MM.1S (cell line): ENCODE results near the gene EMILIN2.

Experiments
- DNase-seq: peaks from one replicate; pipeline ENCODE4 v3.0.0-alpha.2; 2015
- H2AFZ ChIP-seq: fragments of 300-600 bp; sonication (generic); 2 replicates; pipeline ENCODE4 v1.6.0; 2016; ENCODE audit warnings: antibody characterized with exemption, low read length
- H3F3A ChIP-seq: fragments of 300-600 bp; sonication (generic); 2 replicates; pipeline ENCODE4 v1.6.1; 2016; ENCODE audit warnings: mild to moderate bottlenecking, antibody characterized with exemption, low read length, moderate library complexity, mixed read lengths; ENCODE audit not compliant: insufficient read depth
- H3K27ac ChIP-seq: fragments of 300-600 bp; sonication (generic); 2 replicates; pipeline ENCODE4 v1.5.1; 2016; ENCODE audit warnings: mild to moderate bottlenecking, low read length
- H3K27me3 ChIP-seq: fragments of 300-600 bp; sonication (generic); replicated peaks from 2 replicates; pipeline ENCODE4 v1.6.0; 2016; ENCODE audit warnings: low read length; ENCODE audit not compliant: insufficient read depth
- H3K36me3 ChIP-seq: fragments of 300-600 bp; sonication (generic); replicated peaks from 2 replicates; pipeline ENCODE4 v1.6.1; 2016; ENCODE audit warnings: mild to moderate bottlenecking, low read length, mixed read lengths; ENCODE audit not compliant: insufficient read depth
- H3K4me1 ChIP-seq: fragments of 300-600 bp; sonication (generic); 2 replicates; pipeline ENCODE4 v1.6.1; 2016; ENCODE audit warnings: low read length, mixed read lengths
- H3K4me2 ChIP-seq: fragments of 300-600 bp; sonication (generic); 2 replicates; pipeline ENCODE4 v1.6.0; 2016; ENCODE audit warnings: low read depth, low read length
- H3K4me3 ChIP-seq: fragments of 300-600 bp; sonication (generic); 2 replicates; pipeline ENCODE4 v1.5.1; 2016; ENCODE audit warnings: low read length, mixed read lengths
- H3K79me2 ChIP-seq: fragments of 300-600 bp; sonication (generic); 2 replicates; pipeline ENCODE4 v1.6.1; 2016; ENCODE audit warnings: mixed run types, low read length, mixed read lengths
- H3K9ac ChIP-seq: fragments of 300-600 bp; sonication (generic); 2 replicates; pipeline ENCODE4 v1.6.1; 2016; ENCODE audit warnings: low read length, mixed read lengths
- H3K9me2 ChIP-seq: fragments of 300-600 bp; sonication (generic); replicated peaks from 2 replicates; pipeline ENCODE4 v1.6.1; 2016; ENCODE audit warnings: mild to moderate bottlenecking, low read length, mixed read lengths; ENCODE audit not compliant: insufficient read depth
- H3K9me3 ChIP-seq: fragments of 300-600 bp; sonication (generic); replicated peaks from 2 replicates; pipeline ENCODE4 v1.6.1; 2016; ENCODE audit warnings: mild to moderate bottlenecking, low read length, mixed read lengths; ENCODE audit not compliant: insufficient read depth
- H4K20me1 ChIP-seq: fragments of 300-600 bp; sonication (generic); 2 replicates; pipeline ENCODE4 v1.6.1; 2016; ENCODE audit warnings: mild to moderate bottlenecking, low read length, moderate library complexity, mixed read lengths; ENCODE audit not compliant: insufficient read depth
- EZH2 ChIP-seq: fragments of 300-600 bp; sonication (generic); optimal IDR thresholded peaks from 2 replicates; pipeline ENCODE3; 2017; ENCODE audit warnings: low read depth, mild to moderate bottlenecking, antibody characterized with exemption, low read length, mixed read lengths
- EZH2phosphoT487 ChIP-seq: fragments of 300-600 bp; sonication (generic); IDR thresholded peaks from 2 replicates; pipeline ENCODE4 v1.6.1; 2018; ENCODE audit warnings: antibody characterized with exemption, low read length
- TF ChIP-seq, protein P1 (sequence below): fragments of 300-600 bp; sonication (generic); IDR thresholded peaks from 2 replicates; pipeline ENCODE4 v1.5.1; 2016; ENCODE audit warnings: antibody characterized with exemption, low read length, mixed read lengths

Gene EMILIN2

DNA sequence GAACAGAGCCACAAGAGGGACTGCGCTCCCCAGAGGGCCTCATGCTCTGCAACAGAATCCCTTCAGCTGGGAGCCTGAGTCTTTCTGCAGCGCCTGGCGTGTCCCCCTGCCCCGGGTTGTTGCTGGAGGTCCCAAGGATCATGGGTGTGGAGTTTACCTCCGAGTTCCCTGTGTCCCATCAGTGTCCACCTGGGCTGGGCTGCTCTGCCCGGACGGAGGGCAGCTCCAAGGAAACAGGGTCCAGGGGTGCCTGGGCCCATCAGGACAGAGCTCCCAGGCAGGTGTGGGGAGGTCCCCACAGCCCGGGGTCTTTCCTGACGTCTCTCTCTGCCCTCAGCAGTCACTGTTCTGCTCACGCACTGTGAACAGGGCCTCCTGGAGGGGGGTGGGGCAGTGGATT is 63.5 kb downstream of the EMILIN2 start:
- Histone ChIP-seq H3K4me2 (no peak overlapping the region), H2AFZ (no peak overlapping the region), H3K4me3 (no peak overlapping the region), H3K9me3 (no peaks in the 10 kb centered on the region), H3K9ac (no peak overlapping the region), H3K27me3 (peaks cover 9% of the 10 kb centered on the region; the same call in 1 of the 2 replicates), H3F3A (no peaks in the 10 kb centered on the region), H3K4me1 (no peaks in the 10 kb centered on the region), H3K9me2 (no peaks in the 10 kb centered on the region), H3K79me2 (no peaks in the 10 kb centered on the region), H3K36me3 (no peaks in the 10 kb centered on the region), H3K27ac (no peak overlapping the region), H4K20me1 (no peaks in the 10 kb centered on the region)
- DNase-seq, result no peak
- TF ChIP-seq, protein P1, sequence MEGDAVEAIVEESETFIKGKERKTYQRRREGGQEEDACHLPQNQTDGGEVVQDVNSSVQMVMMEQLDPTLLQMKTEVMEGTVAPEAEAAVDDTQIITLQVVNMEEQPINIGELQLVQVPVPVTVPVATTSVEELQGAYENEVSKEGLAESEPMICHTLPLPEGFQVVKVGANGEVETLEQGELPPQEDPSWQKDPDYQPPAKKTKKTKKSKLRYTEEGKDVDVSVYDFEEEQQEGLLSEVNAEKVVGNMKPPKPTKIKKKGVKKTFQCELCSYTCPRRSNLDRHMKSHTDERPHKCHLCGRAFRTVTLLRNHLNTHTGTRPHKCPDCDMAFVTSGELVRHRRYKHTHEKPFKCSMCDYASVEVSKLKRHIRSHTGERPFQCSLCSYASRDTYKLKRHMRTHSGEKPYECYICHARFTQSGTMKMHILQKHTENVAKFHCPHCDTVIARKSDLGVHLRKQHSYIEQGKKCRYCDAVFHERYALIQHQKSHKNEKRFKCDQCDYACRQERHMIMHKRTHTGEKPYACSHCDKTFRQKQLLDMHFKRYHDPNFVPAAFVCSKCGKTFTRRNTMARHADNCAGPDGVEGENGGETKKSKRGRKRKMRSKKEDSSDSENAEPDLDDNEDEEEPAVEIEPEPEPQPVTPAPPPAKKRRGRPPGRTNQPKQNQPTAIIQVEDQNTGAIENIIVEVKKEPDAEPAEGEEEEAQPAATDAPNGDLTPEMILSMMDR, result no peak
- no peak for TF ChIP-seq EZH2
- no peak for TF ChIP-seq EZH2phosphoT487

DNA sequence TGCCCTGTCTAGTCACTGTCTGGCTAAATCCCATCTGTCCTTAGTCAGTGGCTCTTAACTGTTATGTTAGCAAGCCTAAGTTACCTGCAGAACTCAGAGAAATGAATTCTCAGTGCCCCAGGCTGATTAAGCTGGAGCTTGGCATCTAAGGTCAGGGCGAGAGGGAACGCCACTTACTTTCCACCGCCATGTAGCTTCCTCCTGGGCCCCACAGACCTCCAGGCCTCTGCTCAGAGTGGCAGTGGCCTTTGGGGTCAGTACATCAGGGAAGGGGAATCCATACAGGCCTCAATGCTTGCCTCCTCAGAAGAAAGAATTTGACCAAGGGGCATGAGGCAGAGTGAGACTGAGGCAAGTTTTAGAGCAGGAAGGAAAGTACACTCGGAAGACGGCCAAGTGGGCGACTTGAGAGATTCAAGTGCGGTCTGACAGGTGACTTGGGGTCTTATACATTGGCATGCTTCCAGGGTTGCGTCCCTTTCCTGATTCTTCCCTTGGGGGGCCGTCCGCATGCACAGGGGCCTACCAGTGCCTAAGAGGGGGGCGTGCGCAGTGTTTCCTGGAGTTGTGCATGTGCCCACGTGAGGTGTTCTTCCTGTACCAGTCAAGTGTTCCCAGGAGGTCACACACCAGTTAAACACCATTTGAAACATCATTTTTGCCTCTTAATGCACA is 64.1 kb downstream of the EMILIN2 start:
- no peaks in the 10 kb centered on the region for H3K9me3 ChIP-seq
- no peaks in the 10 kb centered on the region for H3K4me1 ChIP-seq
- no peaks in the 10 kb centered on the region for H4K20me1 ChIP-seq
- H2AFZ ChIP-seq, result no peak overlapping the region
- H3K4me2 ChIP-seq, result no peak overlapping the region
- no peaks in the 10 kb centered on the region for H3K36me3 ChIP-seq
- no peaks in the 10 kb centered on the region for H3F3A ChIP-seq
- no peak overlapping the region for H3K27ac ChIP-seq
- TF ChIP-seq, protein P1, result no peak
- no peak for TF ChIP-seq EZH2phosphoT487
- no peak for TF ChIP-seq EZH2
- no peak for DNase-seq
- H3K9ac ChIP-seq, result no peak overlapping the region
- H3K79me2 ChIP-seq, result no peaks in the 10 kb centered on the region
- H3K9me2 ChIP-seq, result no peaks in the 10 kb centered on the region
- peaks cover 9% of the 10 kb centered on the region; the same call in 1 of the 2 replicates for H3K27me3 ChIP-seq
- no peak overlapping the region for H3K4me3 ChIP-seq

DNA sequence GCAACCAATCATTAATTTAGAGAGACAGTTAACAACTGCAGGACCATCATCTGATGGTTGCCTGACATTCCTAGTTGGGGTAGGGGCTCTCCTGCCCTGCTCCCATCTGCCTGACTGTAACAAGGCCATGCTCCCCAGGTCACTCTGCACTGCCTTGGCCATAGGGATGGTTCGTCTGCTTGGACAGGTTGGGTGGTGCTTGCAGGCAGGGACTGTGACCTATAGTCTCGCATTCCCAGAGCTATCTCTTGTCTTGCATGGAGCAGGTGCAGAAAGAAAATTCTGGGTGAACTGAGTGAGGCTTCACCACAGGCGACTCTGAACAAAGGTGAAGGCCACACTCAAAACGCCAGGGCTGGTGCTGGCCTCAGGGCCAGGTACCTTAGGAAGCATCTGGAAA is 64.7 kb downstream of the EMILIN2 start:
- H3F3A ChIP-seq, result no peaks in the 10 kb centered on the region
- H3K27me3 ChIP-seq, result peaks cover 9% of the 10 kb centered on the region; the same call in 1 of the 2 replicates
- no peaks in the 10 kb centered on the region for H3K36me3 ChIP-seq
- TF ChIP-seq EZH2phosphoT487 (no peak), EZH2 (no peak)
- TF ChIP-seq, protein P1, result no peak
- no peak overlapping the region for H3K9ac ChIP-seq
- H3K9me3 ChIP-seq, result no peaks in the 10 kb centered on the region
- H3K4me2 ChIP-seq, result no peak overlapping the region
- H3K4me3 ChIP-seq, result no peak overlapping the region
- H3K9me2 ChIP-seq, result no peaks in the 10 kb centered on the region
- no peaks in the 10 kb centered on the region for H4K20me1 ChIP-seq
- no peaks in the 10 kb centered on the region for H3K79me2 ChIP-seq
- H3K27ac ChIP-seq, result no peak overlapping the region
- H3K4me1 ChIP-seq, result no peaks in the 10 kb centered on the region
- DNase-seq, result no peak
- no peak overlapping the region for H2AFZ ChIP-seq
